Body of pancreas (tissue), 4 donors: Measurements from ENCODE around the gene COL27A1.

Experiments
- POLR2A ChIP-seq, 3 donors: fragments of 450-650 bp; IDR thresholded peaks; one replicate each; pipeline ENCODE4 v1.6.1; 2016; ENCODE audit warnings: antibody characterized with exemption in 3 of 3, mild to moderate bottlenecking in 2 of 3
- TF ChIP-seq, protein P1 (sequence below), 7 experiments: fragments of 450-650 bp in 4 of 7; fragments of 200-600 bp in 3 of 7; sonication (generic) in 3 of 7; IDR thresholded peaks; one replicate each; pipeline ENCODE4 v1.5.1; 2016 to 2019; ENCODE audit warnings: antibody characterized with exemption in 7 of 7

DNA sequence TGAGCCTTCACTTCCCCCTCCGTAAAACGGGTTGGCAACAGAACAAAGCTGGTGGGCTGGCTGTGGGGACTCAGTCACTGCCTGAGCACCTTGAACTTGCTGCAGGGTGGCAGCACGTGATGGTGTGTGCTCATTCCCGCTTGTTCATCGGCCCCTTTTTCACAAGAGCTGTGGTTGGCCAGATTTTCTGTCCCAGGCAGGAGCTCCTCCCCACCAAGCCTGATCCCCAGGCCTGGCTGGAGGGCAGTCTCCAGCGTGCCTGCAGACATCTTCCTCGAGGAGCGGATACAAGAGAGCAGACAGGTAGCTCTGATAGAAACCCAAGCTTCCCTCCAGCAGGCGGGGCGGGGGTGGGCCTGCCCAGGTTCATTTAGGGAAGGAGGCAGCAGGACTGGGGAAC lies 105.7 kb downstream of the COL27A1 start:
- TF ChIP-seq POLR2A (IDR thresholded peaks at IDR 0.05) = no peak
- TF ChIP-seq, protein P1, sequence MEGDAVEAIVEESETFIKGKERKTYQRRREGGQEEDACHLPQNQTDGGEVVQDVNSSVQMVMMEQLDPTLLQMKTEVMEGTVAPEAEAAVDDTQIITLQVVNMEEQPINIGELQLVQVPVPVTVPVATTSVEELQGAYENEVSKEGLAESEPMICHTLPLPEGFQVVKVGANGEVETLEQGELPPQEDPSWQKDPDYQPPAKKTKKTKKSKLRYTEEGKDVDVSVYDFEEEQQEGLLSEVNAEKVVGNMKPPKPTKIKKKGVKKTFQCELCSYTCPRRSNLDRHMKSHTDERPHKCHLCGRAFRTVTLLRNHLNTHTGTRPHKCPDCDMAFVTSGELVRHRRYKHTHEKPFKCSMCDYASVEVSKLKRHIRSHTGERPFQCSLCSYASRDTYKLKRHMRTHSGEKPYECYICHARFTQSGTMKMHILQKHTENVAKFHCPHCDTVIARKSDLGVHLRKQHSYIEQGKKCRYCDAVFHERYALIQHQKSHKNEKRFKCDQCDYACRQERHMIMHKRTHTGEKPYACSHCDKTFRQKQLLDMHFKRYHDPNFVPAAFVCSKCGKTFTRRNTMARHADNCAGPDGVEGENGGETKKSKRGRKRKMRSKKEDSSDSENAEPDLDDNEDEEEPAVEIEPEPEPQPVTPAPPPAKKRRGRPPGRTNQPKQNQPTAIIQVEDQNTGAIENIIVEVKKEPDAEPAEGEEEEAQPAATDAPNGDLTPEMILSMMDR (IDR thresholded peaks at IDR 0.05) = no peak
